Measurements from ENCODE around the gene BACE2.

BACE2 gene

GRCh38 chr21:41317063-41317392 lies 149.1 kb downstream of the BACE2 start:
- Histone ChIP-seq H3K36me3 (ENCODE audit: control insufficient read depth in 1 of 2, insufficient read depth in 2 of 2, low read length in 2 of 2) (no peaks in the 10 kb centered on the region), H3K9me3 (ENCODE audit: control insufficient read depth in 1 of 2, low read length in 2 of 2) (no peaks in the 10 kb centered on the region), H3K27ac (ENCODE audit: low read length) (peak overlapping the region; percentile 64), H3K27me3 (ENCODE audit: low read depth, low read length) (peaks cover 7% of the 10 kb centered on the region), H3K4me3 (ENCODE audit: low read depth in 1 of 2, low read length in 2 of 2) (peak overlapping the region; percentile 50 to 60), H3K4me1 (ENCODE audit: control insufficient read depth in 1 of 2, insufficient read depth in 2 of 2, low read length in 2 of 2) (peaks cover 0 to 11% of the 10 kb centered on the region in 2 donors)

GRCh38 chr21:41317458-41317857 lies 149.5 kb downstream of the BACE2 start:
- Histone ChIP-seq H3K9me3 (ENCODE audit: control insufficient read depth in 1 of 2, low read length in 2 of 2) (no peaks in the 10 kb centered on the region), H3K4me3 (ENCODE audit: low read depth in 1 of 2, low read length in 2 of 2) (peak overlapping the region in 1 of 2 donors; percentile 60), H3K36me3 (ENCODE audit: control insufficient read depth in 1 of 2, insufficient read depth in 2 of 2, low read length in 2 of 2) (no peaks in the 10 kb centered on the region), H3K27ac (ENCODE audit: low read length) (peak overlapping the region; percentile 64), H3K27me3 (ENCODE audit: low read depth, low read length) (peaks cover 7% of the 10 kb centered on the region), H3K4me1 (ENCODE audit: control insufficient read depth in 1 of 2, insufficient read depth in 2 of 2, low read length in 2 of 2) (peaks cover 0 to 11% of the 10 kb centered on the region in 2 donors)

- Histone ChIP-seq H3K36me3 (ENCODE audit: control insufficient read depth in 1 of 2, insufficient read depth in 2 of 2, low read length in 2 of 2) (no peaks in the 10 kb centered on the region), H3K4me3 (ENCODE audit: low read depth in 1 of 2, low read length in 2 of 2) (peak overlapping the region in 1 of 2 donors; percentile 60), H3K27ac (ENCODE audit: low read length) (peak overlapping the region; percentile 64), H3K27me3 (ENCODE audit: low read depth, low read length) (peaks cover 7% of the 10 kb centered on the region), H3K9me3 (ENCODE audit: control insufficient read depth in 1 of 2, low read length in 2 of 2) (no peaks in the 10 kb centered on the region), H3K4me1 (ENCODE audit: control insufficient read depth in 1 of 2, insufficient read depth in 2 of 2, low read length in 2 of 2) (peaks cover 0 to 11% of the 10 kb centered on the region in 2 donors)
Measured at GRCh38 chr21:41318218-41318617, 150.3 kb downstream of the BACE2 start.

- Histone ChIP-seq H3K27ac (ENCODE audit: low read length) (no peak overlapping the region), H3K36me3 (ENCODE audit: control insufficient read depth in 1 of 2, insufficient read depth in 2 of 2, low read length in 2 of 2) (no peaks in the 10 kb centered on the region), H3K4me3 (ENCODE audit: low read depth in 1 of 2, low read length in 2 of 2) (no peak overlapping the region), H3K27me3 (ENCODE audit: low read depth, low read length) (peaks cover 7% of the 10 kb centered on the region), H3K9me3 (ENCODE audit: control insufficient read depth in 1 of 2, low read length in 2 of 2) (no peaks in the 10 kb centered on the region), H3K4me1 (ENCODE audit: control insufficient read depth in 1 of 2, insufficient read depth in 2 of 2, low read length in 2 of 2) (peaks cover 0 to 11% of the 10 kb centered on the region in 2 donors)
Measured at GRCh38 chr21:41319273-41319672, 151.3 kb downstream of the BACE2 start.

DNA sequence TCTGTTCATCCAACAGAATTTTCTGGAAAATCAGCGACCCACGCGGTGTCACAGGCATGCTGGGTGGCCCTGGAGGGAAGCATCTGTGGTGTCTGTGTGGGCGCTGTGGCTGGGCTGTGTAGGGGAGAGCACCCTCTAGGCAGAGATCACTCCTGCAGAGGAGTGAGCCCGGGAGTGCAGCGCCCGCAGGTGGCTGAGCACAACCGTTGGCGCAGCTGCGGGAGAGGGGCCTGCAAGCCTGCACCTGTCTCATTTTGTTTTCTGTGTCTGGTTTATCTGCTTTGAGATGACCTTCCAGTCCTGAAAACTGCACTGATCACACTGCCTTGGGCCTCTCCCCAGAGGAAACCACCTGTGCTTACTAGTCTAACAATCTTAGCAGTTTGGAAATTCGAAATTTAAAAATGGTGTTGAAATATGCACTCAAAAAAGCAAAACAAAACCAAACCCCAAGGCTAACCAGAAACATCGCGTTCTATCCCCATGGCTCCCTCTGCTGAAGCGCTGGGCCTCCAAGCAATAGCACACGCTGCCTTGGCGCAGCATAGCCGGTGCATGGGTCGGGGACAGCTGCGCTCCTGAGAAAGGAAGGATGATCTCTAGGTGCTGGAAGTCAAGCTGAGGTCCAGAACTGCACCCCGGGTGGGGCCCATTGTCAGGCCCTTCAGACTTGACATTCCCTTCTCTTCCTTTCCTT lies 153.4 kb downstream of the BACE2 start:
- Histone ChIP-seq H3K27ac (ENCODE audit: low read length) (no peak overlapping the region), H3K4me3 (ENCODE audit: low read depth in 1 of 2, low read length in 2 of 2) (no peak overlapping the region), H3K4me1 (ENCODE audit: control insufficient read depth in 1 of 2, insufficient read depth in 2 of 2, low read length in 2 of 2) (peaks cover 0 to 7% of the 10 kb centered on the region in 2 donors), H3K9me3 (ENCODE audit: control insufficient read depth in 1 of 2, low read length in 2 of 2) (no peaks in the 10 kb centered on the region), H3K27me3 (ENCODE audit: low read depth, low read length) (no peaks in the 10 kb centered on the region), H3K36me3 (ENCODE audit: control insufficient read depth in 1 of 2, insufficient read depth in 2 of 2, low read length in 2 of 2) (no peaks in the 10 kb centered on the region)

- no peaks in the 10 kb centered on the region for H3K36me3 ChIP-seq (ENCODE audit: control insufficient read depth in 1 of 2, insufficient read depth in 2 of 2, low read length in 2 of 2)
- H3K4me1 ChIP-seq (ENCODE audit: control insufficient read depth in 1 of 2, insufficient read depth in 2 of 2, low read length in 2 of 2) = peaks cover 0 to under 1% of the 10 kb centered on the region in 2 donors
- H3K27me3 ChIP-seq (ENCODE audit: low read depth, low read length) = no peaks in the 10 kb centered on the region
- H3K4me3 ChIP-seq (ENCODE audit: low read depth in 1 of 2, low read length in 2 of 2) = no peak overlapping the region
- no peak overlapping the region for H3K27ac ChIP-seq (ENCODE audit: low read length)
- no peaks in the 10 kb centered on the region for H3K9me3 ChIP-seq (ENCODE audit: control insufficient read depth in 1 of 2, low read length in 2 of 2)
Measured at GRCh38 chr21:41321908-41322495, 154.0 kb downstream of the BACE2 start.

DNA sequence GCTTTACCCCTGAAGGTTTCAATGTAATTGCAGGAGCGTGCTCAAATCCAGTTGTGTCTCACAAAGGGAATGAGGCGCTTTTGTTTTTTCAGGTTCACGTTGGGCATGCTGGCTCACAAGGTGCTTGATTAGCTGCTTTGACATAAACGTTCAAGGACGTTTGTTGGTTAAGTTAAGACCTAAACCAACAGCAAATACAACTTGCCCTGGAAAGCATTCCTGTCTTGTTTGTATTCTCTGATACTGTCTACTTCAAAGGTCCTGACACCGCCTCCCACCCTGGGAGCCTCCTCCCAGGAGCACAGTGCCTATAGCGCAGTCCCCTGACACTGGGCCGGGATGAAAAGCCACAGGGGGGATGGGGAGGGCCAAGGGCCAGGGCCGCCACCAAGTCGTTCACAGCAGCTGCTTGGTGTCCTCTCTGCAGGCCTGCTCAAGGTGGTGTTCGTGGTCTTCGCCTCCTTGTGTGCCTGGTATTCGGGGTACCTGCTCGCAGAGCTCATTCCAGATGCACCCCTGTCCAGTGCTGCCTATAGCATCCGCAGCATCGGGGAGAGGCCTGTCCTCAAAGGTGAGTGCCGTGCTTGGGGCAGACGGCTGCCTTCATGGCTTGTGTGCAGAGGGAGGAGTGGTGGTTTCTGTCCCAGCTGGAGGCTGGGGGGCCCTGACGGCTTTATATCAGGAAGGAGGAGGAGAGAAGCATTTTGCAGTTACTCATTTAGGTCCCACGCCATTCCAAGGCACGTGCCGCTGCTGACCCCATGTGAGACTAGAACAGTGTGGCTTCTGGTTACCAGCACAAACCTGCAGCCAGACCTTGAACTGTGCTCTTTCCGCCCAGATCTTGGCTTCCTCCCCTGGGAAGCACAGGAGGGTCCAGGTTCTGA lies 154.8 kb downstream of the BACE2 start:
- H3K4me1 ChIP-seq (ENCODE audit: control insufficient read depth in 1 of 2, insufficient read depth in 2 of 2, low read length in 2 of 2) = no peaks in the 10 kb centered on the region
- no peaks in the 10 kb centered on the region for H3K27me3 ChIP-seq (ENCODE audit: low read depth, low read length)
- H3K27ac ChIP-seq (ENCODE audit: low read length) = no peak overlapping the region
- no peak overlapping the region for H3K4me3 ChIP-seq (ENCODE audit: low read depth in 1 of 2, low read length in 2 of 2)
- no peaks in the 10 kb centered on the region for H3K36me3 ChIP-seq (ENCODE audit: control insufficient read depth in 1 of 2, insufficient read depth in 2 of 2, low read length in 2 of 2)
- H3K9me3 ChIP-seq (ENCODE audit: control insufficient read depth in 1 of 2, low read length in 2 of 2) = no peaks in the 10 kb centered on the region

- H3K36me3 ChIP-seq (ENCODE audit: control insufficient read depth in 1 of 2, insufficient read depth in 2 of 2, low read length in 2 of 2) = no peaks in the 10 kb centered on the region
- H3K27me3 ChIP-seq (ENCODE audit: low read depth, low read length) = no peaks in the 10 kb centered on the region
- H3K27ac ChIP-seq (ENCODE audit: low read length) = no peak overlapping the region
- no peak overlapping the region for H3K4me3 ChIP-seq (ENCODE audit: low read depth in 1 of 2, low read length in 2 of 2)
- no peaks in the 10 kb centered on the region for H3K9me3 ChIP-seq (ENCODE audit: control insufficient read depth in 1 of 2, low read length in 2 of 2)
- no peaks in the 10 kb centered on the region for H3K4me1 ChIP-seq (ENCODE audit: control insufficient read depth in 1 of 2, insufficient read depth in 2 of 2, low read length in 2 of 2)
Measured at GRCh38 chr21:41325138-41325912, 157.4 kb downstream of the BACE2 start.

GRCh38 chr21:41326414-41327080 lies 158.6 kb downstream of the BACE2 start:
- Histone ChIP-seq H3K27me3 (ENCODE audit: low read depth, low read length) (no peaks in the 10 kb centered on the region), H3K4me1 (ENCODE audit: control insufficient read depth in 1 of 2, insufficient read depth in 2 of 2, low read length in 2 of 2) (no peaks in the 10 kb centered on the region), H3K9me3 (ENCODE audit: control insufficient read depth in 1 of 2, low read length in 2 of 2) (no peaks in the 10 kb centered on the region), H3K4me3 (ENCODE audit: low read depth in 1 of 2, low read length in 2 of 2) (no peak overlapping the region), H3K27ac (ENCODE audit: low read length) (no peak overlapping the region), H3K36me3 (ENCODE audit: control insufficient read depth in 1 of 2, insufficient read depth in 2 of 2, low read length in 2 of 2) (no peaks in the 10 kb centered on the region)

GRCh38 chr21:41327753-41328152 lies 159.8 kb downstream of the BACE2 start:
- Histone ChIP-seq H3K36me3 (ENCODE audit: control insufficient read depth in 1 of 2, insufficient read depth in 2 of 2, low read length in 2 of 2) (no peaks in the 10 kb centered on the region), H3K9me3 (ENCODE audit: control insufficient read depth in 1 of 2, low read length in 2 of 2) (no peaks in the 10 kb centered on the region), H3K4me3 (ENCODE audit: low read depth in 1 of 2, low read length in 2 of 2) (no peak overlapping the region), H3K27ac (ENCODE audit: low read length) (no peak overlapping the region), H3K27me3 (ENCODE audit: low read depth, low read length) (no peaks in the 10 kb centered on the region), H3K4me1 (ENCODE audit: control insufficient read depth in 1 of 2, insufficient read depth in 2 of 2, low read length in 2 of 2) (no peaks in the 10 kb centered on the region)
